Measurements from ENCODE around the gene KCNN2.

KCNN2 gene

DNA sequence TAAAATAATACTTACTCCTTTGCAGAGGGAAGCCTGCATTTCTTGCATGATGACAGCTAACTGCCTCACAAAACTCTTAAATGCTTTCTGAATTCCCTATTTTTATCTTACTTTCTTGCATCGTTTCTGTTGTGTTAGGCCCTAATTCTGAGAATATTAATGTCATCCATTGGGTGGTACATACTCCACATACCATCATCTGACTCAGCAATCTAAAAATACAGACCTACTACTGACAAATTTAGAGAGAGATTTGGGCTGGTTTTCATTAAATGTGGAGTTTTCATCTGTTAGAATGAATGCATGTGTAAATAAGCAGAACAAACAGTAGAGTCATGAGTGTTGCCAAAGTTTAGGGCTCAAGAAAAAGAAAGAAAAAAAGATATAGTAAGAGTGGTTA lies 26.5 kb upstream of the KCNN2 start:
- H3K4me3 ChIP-seq (ENCODE audit: control insufficient read depth, low read depth, low read length): no peak overlapping the region
- no peak for DNase-seq (ENCODE audit: low read depth)
- TF ChIP-seq, protein P1, sequence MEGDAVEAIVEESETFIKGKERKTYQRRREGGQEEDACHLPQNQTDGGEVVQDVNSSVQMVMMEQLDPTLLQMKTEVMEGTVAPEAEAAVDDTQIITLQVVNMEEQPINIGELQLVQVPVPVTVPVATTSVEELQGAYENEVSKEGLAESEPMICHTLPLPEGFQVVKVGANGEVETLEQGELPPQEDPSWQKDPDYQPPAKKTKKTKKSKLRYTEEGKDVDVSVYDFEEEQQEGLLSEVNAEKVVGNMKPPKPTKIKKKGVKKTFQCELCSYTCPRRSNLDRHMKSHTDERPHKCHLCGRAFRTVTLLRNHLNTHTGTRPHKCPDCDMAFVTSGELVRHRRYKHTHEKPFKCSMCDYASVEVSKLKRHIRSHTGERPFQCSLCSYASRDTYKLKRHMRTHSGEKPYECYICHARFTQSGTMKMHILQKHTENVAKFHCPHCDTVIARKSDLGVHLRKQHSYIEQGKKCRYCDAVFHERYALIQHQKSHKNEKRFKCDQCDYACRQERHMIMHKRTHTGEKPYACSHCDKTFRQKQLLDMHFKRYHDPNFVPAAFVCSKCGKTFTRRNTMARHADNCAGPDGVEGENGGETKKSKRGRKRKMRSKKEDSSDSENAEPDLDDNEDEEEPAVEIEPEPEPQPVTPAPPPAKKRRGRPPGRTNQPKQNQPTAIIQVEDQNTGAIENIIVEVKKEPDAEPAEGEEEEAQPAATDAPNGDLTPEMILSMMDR (conservative IDR thresholded peaks at IDR 0.05; ENCODE audit: control insufficient read depth, insufficient read depth, low read depth, low read length): no peak

DNA sequence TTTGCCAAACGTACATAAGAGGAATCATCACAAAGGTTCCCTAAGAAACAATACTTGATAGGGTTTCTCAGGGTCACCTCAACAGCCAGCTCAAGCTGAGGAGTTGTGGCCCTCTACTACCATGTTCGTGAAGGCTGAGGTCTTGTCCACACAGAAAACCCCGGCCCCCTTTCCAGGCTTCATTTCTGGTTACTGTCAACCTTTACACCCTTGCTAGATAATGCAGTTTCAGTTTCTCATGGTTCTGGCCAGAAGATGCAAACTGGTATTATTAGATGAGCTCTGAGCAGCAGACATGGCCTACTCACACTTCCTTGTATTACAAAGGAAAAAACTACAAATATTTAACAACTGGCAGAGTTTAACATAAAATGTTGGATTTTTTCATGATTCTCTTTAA lies 22.8 kb upstream of the KCNN2 start:
- H3K4me3 ChIP-seq (ENCODE audit: control insufficient read depth, low read depth, low read length): no peak overlapping the region
- no peak for DNase-seq (ENCODE audit: low read depth)
- TF ChIP-seq, protein P1 (conservative IDR thresholded peaks at IDR 0.05; ENCODE audit: control insufficient read depth, insufficient read depth, low read depth, low read length): no peak

DNA sequence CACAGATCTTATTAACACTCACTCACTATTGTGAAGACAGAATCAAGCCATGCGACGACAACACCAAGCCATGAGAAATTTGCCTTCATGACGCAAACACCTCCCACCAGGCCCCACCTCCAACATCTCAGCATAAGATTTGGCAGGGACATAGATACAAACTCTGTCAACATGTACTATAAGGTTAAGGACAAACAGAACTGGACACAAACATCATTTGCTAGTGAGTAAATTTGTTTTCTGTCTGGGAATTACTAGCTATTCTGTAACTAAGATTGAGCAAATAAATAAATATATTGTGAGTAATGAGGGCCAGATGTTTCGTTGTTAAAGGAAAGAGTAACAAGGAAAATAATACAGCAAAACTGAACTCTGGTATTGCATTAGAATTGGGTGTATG lies 15.7 kb upstream of the KCNN2 start:
- no peak overlapping the region for H3K4me3 ChIP-seq (ENCODE audit: control insufficient read depth, low read depth, low read length)
- no peak for DNase-seq (ENCODE audit: low read depth)
- TF ChIP-seq, protein P1 (conservative IDR thresholded peaks at IDR 0.05; ENCODE audit: control insufficient read depth, insufficient read depth, low read depth, low read length): no peak

DNA sequence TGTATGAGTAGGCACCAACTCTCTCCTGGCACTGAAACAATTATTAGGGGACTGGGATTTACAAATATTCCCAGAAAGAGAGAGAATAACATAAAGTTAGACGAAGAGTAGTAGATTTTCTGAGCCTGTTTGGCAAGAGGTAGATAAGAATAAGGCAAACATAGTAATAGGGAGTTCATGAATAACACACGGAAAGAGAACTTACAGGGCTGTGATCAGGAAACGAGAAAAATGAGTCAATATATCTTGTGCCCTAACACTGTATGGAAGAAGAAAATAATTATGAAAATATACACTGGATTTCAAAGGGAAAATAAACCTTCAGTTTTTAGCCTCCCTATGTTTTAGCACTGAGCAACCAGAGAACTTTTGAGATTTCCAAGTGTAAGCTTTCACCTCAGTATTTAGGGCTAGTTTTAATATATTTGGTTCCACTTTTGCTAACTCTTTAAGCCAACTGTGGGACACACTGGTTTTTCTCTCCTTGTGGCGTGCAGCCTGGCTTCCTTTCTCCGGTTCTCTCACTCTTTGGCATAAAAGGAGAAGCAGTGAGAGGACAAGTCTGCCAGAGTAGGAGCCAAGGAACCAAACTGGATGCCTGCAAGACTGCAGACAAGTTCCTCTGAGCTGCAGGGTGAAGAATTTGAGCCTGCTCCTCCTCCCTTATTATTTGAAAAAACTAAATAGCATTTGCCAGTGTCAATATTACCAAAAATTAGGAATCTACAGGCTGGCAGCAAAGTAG lies 6.6 kb upstream of the KCNN2 start:
- TF ChIP-seq, protein P1 (conservative IDR thresholded peaks at IDR 0.05; ENCODE audit: control insufficient read depth, insufficient read depth, low read depth, low read length): no peak
- no peak overlapping the region for H3K4me3 ChIP-seq (ENCODE audit: control insufficient read depth, low read depth, low read length)
- no peak for DNase-seq (ENCODE audit: low read depth)

DNA sequence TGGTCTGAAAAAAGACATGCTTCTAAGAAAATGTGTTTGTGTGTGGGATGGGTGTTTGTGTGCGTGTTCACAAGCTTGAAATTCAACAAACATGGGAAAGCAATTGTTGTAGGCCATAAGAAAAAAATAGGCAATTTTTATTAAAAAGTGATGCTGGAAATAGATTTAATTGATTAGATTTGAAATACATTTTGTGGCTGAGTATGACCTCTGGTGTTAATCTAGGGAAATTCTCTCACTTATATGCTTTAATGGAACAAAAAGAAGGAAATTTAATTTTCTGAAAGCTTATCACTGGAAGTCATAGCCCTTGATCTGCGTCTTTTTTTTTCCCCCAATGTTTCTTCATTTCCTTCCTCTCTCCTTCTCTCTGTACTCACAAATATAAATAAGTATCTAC lies 3.5 kb upstream of the KCNN2 start:
- DNase-seq (ENCODE audit: low read depth): no peak
- TF ChIP-seq, protein P1 (conservative IDR thresholded peaks at IDR 0.05; ENCODE audit: control insufficient read depth, insufficient read depth, low read depth, low read length): no peak
- H3K4me3 ChIP-seq (ENCODE audit: control insufficient read depth, low read depth, low read length): no peak overlapping the region

DNA sequence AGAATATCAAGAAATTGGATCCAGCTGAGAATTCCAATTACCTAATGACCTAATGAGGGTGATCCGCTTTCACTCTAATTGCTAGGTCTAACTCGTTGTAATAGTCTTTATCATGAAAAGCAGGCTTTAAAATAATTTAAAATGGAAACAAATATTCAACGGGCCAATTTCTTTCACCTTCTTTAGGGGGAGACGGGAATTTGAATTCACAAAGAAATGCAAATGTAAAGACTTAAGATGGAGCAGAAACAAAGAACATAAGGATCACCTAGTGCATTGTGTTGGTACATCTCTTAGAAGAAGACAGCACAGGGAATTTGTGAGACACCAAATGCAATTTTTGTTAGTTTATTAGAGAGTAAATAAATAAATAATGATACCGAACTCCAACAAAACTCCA lies 1.5 kb upstream of the KCNN2 start:
- no peak overlapping the region for H3K4me3 ChIP-seq (ENCODE audit: control insufficient read depth, low read depth, low read length)
- TF ChIP-seq, protein P1 (conservative IDR thresholded peaks at IDR 0.05; ENCODE audit: control insufficient read depth, insufficient read depth, low read depth, low read length): no peak
- DNase-seq (ENCODE audit: low read depth): no peak

Data from fibroblast of mammary gland (primary cell).